H1 (cell line): ENCODE results near the gene ZBED4. TPM values are rescaled to one million over a fixed set of nuclear protein-coding genes. Genes with fewer than 3 reads are reported as not detected.

Source experiments
- CTCF ChIA-PET: fragments of 300-600 bp; sonication (Branson Sonifier 250); formaldehyde crosslinking; loops from one replicate; lab custom pipeline; 2021; ENCODE audit not compliant: partially characterized antibody; lab: Charles Lee
- POLR2A ChIA-PET: fragments of 300-600 bp; sonication (Branson Sonifier 250); formaldehyde crosslinking; loops from one replicate; lab custom pipeline; 2021; ENCODE audit warnings: inconsistent platforms; ENCODE audit not compliant: partially characterized antibody; lab: Charles Lee
- DNase-seq, 2 experiments: peaks; one replicate each; pipeline versions ENCODE4 v3.0.0 to v3.0.0-alpha.2; 2010 to 2022; ENCODE audit warnings: low spot score in 2 of 2, low read depth in 1 of 2, mixed read lengths in 1 of 2
- FAIRE-seq: peaks from 2 replicates; lab custom pipeline; 2011; peaks lifted over from hg19 to GRCh38; lab: Jason Lieb, UNC
- H2AFZ ChIP-seq: 2 replicates; pipeline ENCODE4 v1.8.1; 2012; ENCODE audit warnings: low read length, inconsistent platforms
- H2AK5ac ChIP-seq: 2 replicates; pipeline ENCODE4 v1.6.1; 2013; ENCODE audit warnings: low read depth, low read length
- H2BK120ac ChIP-seq: replicated peaks from 2 replicates; pipeline ENCODE3; 2013; ENCODE audit warnings: low read depth, low read length, inconsistent platforms
- H2BK12ac ChIP-seq: 2 replicates; pipeline ENCODE4 v1.6.1; 2013; ENCODE audit warnings: low read depth, low read length
- H2BK15ac ChIP-seq: 2 replicates; pipeline ENCODE4 v1.6.1; 2013; ENCODE audit warnings: low read length
- H2BK20ac ChIP-seq: 2 replicates; pipeline ENCODE4 v1.6.1; 2013; ENCODE audit warnings: low read length
- H2BK5ac ChIP-seq: 2 replicates; pipeline ENCODE4 v1.6.1; 2013; ENCODE audit warnings: low read depth, low read length
- H3K14ac ChIP-seq: 2 replicates; pipeline ENCODE4 v1.6.1; 2013; ENCODE audit warnings: inconsistent platforms; ENCODE audit not compliant: insufficient read length
- H3K18ac ChIP-seq: 2 replicates; pipeline ENCODE4 v1.6.1; 2013; ENCODE audit warnings: low read length; ENCODE audit errors: extremely low read depth
- H3K23ac ChIP-seq: 2 replicates; pipeline ENCODE4 v1.6.1; 2013; ENCODE audit warnings: inconsistent platforms; ENCODE audit not compliant: insufficient read length
- H3K23me2 ChIP-seq: 2 replicates; pipeline ENCODE4 v1.6.1; 2013; ENCODE audit warnings: low read depth, low read length
- H3K27ac ChIP-seq: 2 replicates; pipeline ENCODE4 v1.6.1; 2011; ENCODE audit warnings: low read depth, low read length, inconsistent platforms
- H3K27me3 ChIP-seq, 4 experiments: replicated peaks in 1 of 4; 1 replicate in 1 of 4; 2 replicates in 3 of 4; pipeline versions ENCODE4 v1.6.1 to v1.8.1; 2011 to 2013; ENCODE audit warnings: low read length in 3 of 4, mild to moderate bottlenecking in 3 of 4, inconsistent platforms in 2 of 4, mixed read lengths in 2 of 4, moderate library complexity in 1 of 4; ENCODE audit not compliant: control insufficient read depth in 3 of 4, insufficient read depth in 3 of 4; ENCODE audit errors: extremely low read depth in 1 of 4
- H3K36me3 ChIP-seq, 4 experiments: 2 replicates each; pipeline versions ENCODE4 v1.6.1 to v1.8.1; 2011 to 2013; ENCODE audit warnings: mild to moderate bottlenecking in 4 of 4, low read length in 3 of 4, moderate library complexity in 2 of 4, control low read depth in 1 of 4, inconsistent platforms in 1 of 4; ENCODE audit not compliant: insufficient read depth in 4 of 4, control insufficient read depth in 2 of 4
- H3K4ac ChIP-seq: replicated peaks from 2 replicates; pipeline ENCODE3; 2013; ENCODE audit warnings: low read length, low read depth, mixed read lengths, inconsistent platforms; ENCODE audit not compliant: insufficient read length
- H3K4me1 ChIP-seq, 4 experiments: replicated peaks in 1 of 4; 1 replicate in 1 of 4; 2 replicates in 3 of 4; pipeline versions ENCODE4 v1.6.1 to v1.8.1; 2011 to 2013; ENCODE audit warnings: low read length in 3 of 4, inconsistent platforms in 2 of 4, mixed read lengths in 1 of 4; ENCODE audit not compliant: insufficient read depth in 4 of 4, control insufficient read depth in 3 of 4
- H3K4me2 ChIP-seq, 2 experiments: 2 replicates each; pipeline versions ENCODE4 v1.6.1 to v1.8.1; 2011 to 2013; ENCODE audit warnings: low read depth in 2 of 2, low read length in 2 of 2, control low read depth in 1 of 2, inconsistent platforms in 1 of 2, mild to moderate bottlenecking in 1 of 2; ENCODE audit not compliant: insufficient read depth in 1 of 2
- H3K4me3 ChIP-seq, 4 experiments: fragments of 200-600, 300-600 bp in 1 of 4; sonication (generic), shearing (Covaris generic), sonication (Bioruptor Twin) in 1 of 4; 2 replicates each; pipeline versions ENCODE4 v1.5.1 to v1.8.1; 2011 to 2016; ENCODE audit warnings: low read length in 4 of 4, low read depth in 3 of 4, control low read depth in 2 of 4, inconsistent platforms in 2 of 4, mild to moderate bottlenecking in 2 of 4, mixed read lengths in 1 of 4, moderate library complexity in 1 of 4; ENCODE audit not compliant: insufficient read depth in 2 of 4; ENCODE audit errors: extremely low read depth in 1 of 4
- H3K56ac ChIP-seq: replicated peaks from 2 replicates; pipeline ENCODE3; 2013; ENCODE audit warnings: low read depth, mild to moderate bottlenecking, mixed read lengths, low read length, inconsistent platforms; ENCODE audit not compliant: insufficient read length
- H3K79me1 ChIP-seq: 2 replicates; pipeline ENCODE4 v1.6.1; 2013; ENCODE audit warnings: low read depth, low read length, control low read depth
- H3K79me2 ChIP-seq, 2 experiments: 2 replicates each; pipeline versions ENCODE4 v1.6.1 to v1.8.1; 2012 to 2013; ENCODE audit warnings: low read length in 2 of 2, mild to moderate bottlenecking in 2 of 2, inconsistent platforms in 1 of 2; ENCODE audit not compliant: insufficient read depth in 2 of 2, control insufficient read depth in 1 of 2
- H3K9ac ChIP-seq, 4 experiments: replicated peaks in 1 of 4; 1 replicate in 1 of 4; 2 replicates in 3 of 4; pipeline versions ENCODE4 v1.6.1 to v1.8.1; 2011 to 2013; ENCODE audit warnings: low read depth in 3 of 4, low read length in 3 of 4, control low read depth in 2 of 4, mild to moderate bottlenecking in 2 of 4, moderate library complexity in 2 of 4, inconsistent platforms in 1 of 4; ENCODE audit errors: extremely low read depth in 1 of 4
- H3K9me3 ChIP-seq, 2 experiments: 2 replicates each; pipeline versions ENCODE4 v1.6.1 to v1.8.1; 2012 to 2013; ENCODE audit warnings: mild to moderate bottlenecking in 2 of 2, moderate library complexity in 2 of 2, control low read depth in 1 of 2, inconsistent platforms in 1 of 2, low read depth in 1 of 2, low read length in 1 of 2, mixed read lengths in 1 of 2; ENCODE audit not compliant: insufficient read depth in 2 of 2
- H4K20me1 ChIP-seq, 2 experiments: replicated peaks in 1 of 2; 2 replicates each; pipeline versions ENCODE3 to v1.8.1; 2011 to 2013; ENCODE audit warnings: inconsistent platforms in 2 of 2, low read length in 2 of 2, mild to moderate bottlenecking in 1 of 2; ENCODE audit not compliant: insufficient read depth in 2 of 2, control insufficient read depth in 1 of 2
- H4K5ac ChIP-seq: 2 replicates; pipeline ENCODE4 v1.6.1; 2013; ENCODE audit warnings: low read length, low read depth, mixed read lengths, inconsistent platforms; ENCODE audit not compliant: insufficient read length
- H4K8ac ChIP-seq: 2 replicates; pipeline ENCODE4 v1.8.0; 2013; ENCODE audit warnings: mild to moderate bottlenecking, moderate library complexity, low read length, inconsistent platforms; ENCODE audit not compliant: insufficient read depth; ENCODE audit errors: extremely low read depth
- H4K91ac ChIP-seq: replicated peaks from 2 replicates; pipeline ENCODE3; 2013; ENCODE audit warnings: low read length, mixed read lengths, inconsistent platforms; ENCODE audit not compliant: insufficient read length
- ATF2 ChIP-seq: IDR thresholded peaks from 2 replicates; pipeline ENCODE4 v1.6.1; 2012; ENCODE audit warnings: low read length, inconsistent platforms
- CHD2 ChIP-seq: IDR thresholded peaks from 2 replicates; pipeline ENCODE4 v1.6.1; 2012; ENCODE audit warnings: low read length, improper control_type of control experiment
- GTF2F1 ChIP-seq: IDR thresholded peaks from 2 replicates; pipeline ENCODE4 v1.6.1; 2012; ENCODE audit warnings: low read depth, low read length, improper control_type of control experiment, borderline replicate concordance
- KDM1A ChIP-seq: fragments of 200-600, 300-600 bp; sonication (generic); IDR thresholded peaks from 2 replicates; pipeline ENCODE4 v1.7.1; 2016; ENCODE audit warnings: mild to moderate bottlenecking, low read length, borderline replicate concordance
- WGBS, 2 experiments: shearing (Covaris generic) in 1 of 2; methylation state at CpG; one replicate each; pipeline versions ENCODE4 v1.1.6 to v1.1.7; 2013 to 2015; ENCODE audit warnings: low lambda C conversion rate in 2 of 2, mixed read lengths in 2 of 2, inconsistent platforms in 1 of 2, low coverage in 1 of 2, missing lambda C conversion rate in 1 of 2; ENCODE audit not compliant: insufficient replicate concordance in 2 of 2, insufficient coverage in 1 of 2, insufficient read length in 1 of 2; ENCODE audit errors: extremely low coverage in 1 of 2, missing lambda C conversion rate in 1 of 2; 5-methylcytosine and 5-hydroxymethylcytosine counted together
- polyA plus RNA-seq, 7 experiments: library from polyadenylated mRNA; depleted of rRNA in 3 of 7; stranded (reverse) in 5 of 7; unstranded in 2 of 7; fragments of >200 nt in 5 of 7; fragments of 200-250 nt in 2 of 7; gene quantifications; 1 replicate in 5 of 7; 2 replicates in 1 of 7; 4 replicates in 1 of 7; pipeline versions ENCODE4 v1.2.1 to v1.2.3, GENCODE V29; 2011 to 2013; ENCODE audit warnings: missing spikeins in 2 of 7, mixed read lengths in 2 of 7
- total RNA-seq: library from RNA; stranded (reverse); fragmentation: NEBNext Ultra II Directional; extraction: Animal tissue kit (Norgen Biotek cat#: 25700); gene quantifications from 2 replicates; pipeline ENCODE4 v1.2.1, GENCODE V29; 2021
- TF ChIP-seq, protein P1 (sequence below): IDR thresholded peaks from 2 replicates; pipeline ENCODE4 v1.6.1; 2011; ENCODE audit warnings: low read length, improper control_type of control experiment

ZBED4 gene
- total and polyA plus RNA-seq, 2 of the 8 experiments (the other 6 are each of a cell fraction or from before 2014, with no cell fraction given), result 11.0 to 28.3 TPM

- no peak overlapping the region for H4K5ac ChIP-seq
- no peak overlapping the region for H3K27ac ChIP-seq
- H2BK15ac ChIP-seq, result no peak overlapping the region
- FAIRE-seq, result no peak
- H2BK5ac ChIP-seq, result no peak overlapping the region; the same call in 1 of the 2 replicates
- WGBS, 2 experiments, result 87% methylated on average over 21 of the region's 21 CpGs; no CpG with 5 or more reads in 1 of the 2 experiments
- no peak overlapping the region for H3K4me3 ChIP-seq
- peaks cover 0 to under 1% of the 10 kb centered on the region in 2 experiments; a peak in 1 of 4 replicates for H3K9me3 ChIP-seq
- H4K8ac ChIP-seq, result no peak overlapping the region
- no peaks in the 10 kb centered on the region for H3K27me3 ChIP-seq
- no peak overlapping the region for H2BK12ac ChIP-seq
- H2AFZ ChIP-seq, result no peak overlapping the region
- peaks cover 11% of the 10 kb centered on the region for H3K79me1 ChIP-seq
- H2BK120ac ChIP-seq, result no peak overlapping the region
- no peak for DNase-seq
- no peak overlapping the region for H3K14ac ChIP-seq
- H3K23me2 ChIP-seq, result no peaks in the 10 kb centered on the region
- H3K56ac ChIP-seq, result no peak overlapping the region
- ChIA-PET CTCF (interaction anchor here (1.3 kb wide), 1 partner anchor 12 kb away, joined by 9 read pairs; no protein-coding TSS in a partner anchor), POLR2A (interaction anchor here (1.4 kb wide), 1 partner anchor 36 kb away, joined by 4 read pairs; the partner anchor contains the start of genes ALG12 and CRELD2)
- no peak overlapping the region for H3K4ac ChIP-seq
- peaks cover 3 to 27% (median 16%) of the 10 kb centered on the region in 4 experiments; a peak in 7 of 8 replicates for H3K36me3 ChIP-seq
- H4K91ac ChIP-seq, result no peak overlapping the region
- no peak overlapping the region for H3K18ac ChIP-seq
- H3K4me1 ChIP-seq, result no peaks in the 10 kb centered on the region
- TF ChIP-seq, protein P1, sequence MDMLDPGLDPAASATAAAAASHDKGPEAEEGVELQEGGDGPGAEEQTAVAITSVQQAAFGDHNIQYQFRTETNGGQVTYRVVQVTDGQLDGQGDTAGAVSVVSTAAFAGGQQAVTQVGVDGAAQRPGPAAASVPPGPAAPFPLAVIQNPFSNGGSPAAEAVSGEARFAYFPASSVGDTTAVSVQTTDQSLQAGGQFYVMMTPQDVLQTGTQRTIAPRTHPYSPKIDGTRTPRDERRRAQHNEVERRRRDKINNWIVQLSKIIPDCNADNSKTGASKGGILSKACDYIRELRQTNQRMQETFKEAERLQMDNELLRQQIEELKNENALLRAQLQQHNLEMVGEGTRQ, result no peak
- no peak for TF ChIP-seq ATF2
- TF ChIP-seq KDM1A, result no peak
- no peak for TF ChIP-seq CHD2
- TF ChIP-seq GTF2F1, result no peak
- H3K9ac ChIP-seq, result no peak overlapping the region
- no peak overlapping the region for H2BK20ac ChIP-seq
- no peak overlapping the region for H3K4me2 ChIP-seq
- H4K20me1 ChIP-seq, result peaks cover 0 to 10% of the 10 kb centered on the region in 2 experiments
- H3K23ac ChIP-seq, result no peak overlapping the region
- H2AK5ac ChIP-seq, result no peak overlapping the region
- H3K79me2 ChIP-seq, result peaks cover 0 to 46% of the 10 kb centered on the region in 2 experiments; a peak in 3 of 4 replicates
These were observed 29.1 kb downstream of the ZBED4 start for GRCh38 chr22:49882519-49883293.
